ENCODE measurements around the gene GINS1.

Gene GINS1

GRCh38 chr20:25484224-25484846, 76.9 kb downstream of the GINS1 start:
- no peak for DNase-seq (ENCODE audit: low spot score)
- Histone ChIP-seq H3K27ac (no peak overlapping the region), H3K4me3 (no peak overlapping the region)
- TF ChIP-seq CTCF (IDR thresholded peaks at IDR 0.05): no peak

GRCh38 chr20:25484911-25485511, 77.5 kb downstream of the GINS1 start:
- no peak for TF ChIP-seq CTCF (IDR thresholded peaks at IDR 0.05)
- Histone ChIP-seq H3K27ac (no peak overlapping the region), H3K4me3 (no peak overlapping the region)
- DNase-seq (ENCODE audit: low spot score): no peak

GRCh38 chr20:25485872-25486271, 78.4 kb downstream of the GINS1 start:
- DNase-seq (ENCODE audit: low spot score): no peak
- Histone ChIP-seq H3K27ac (no peak overlapping the region), H3K4me3 (no peak overlapping the region)
- TF ChIP-seq CTCF (IDR thresholded peaks at IDR 0.05): no peak

- no peak for DNase-seq (ENCODE audit: low spot score)
- no peak for TF ChIP-seq CTCF (IDR thresholded peaks at IDR 0.05)
- Histone ChIP-seq H3K27ac (no peak overlapping the region), H3K4me3 (no peak overlapping the region)
These were observed 78.9 kb downstream of the GINS1 start for GRCh38 chr20:25486377-25486776.

- Histone ChIP-seq H3K27ac (no peak overlapping the region), H3K4me3 (no peak overlapping the region)
- DNase-seq (ENCODE audit: low spot score): no peak
- TF ChIP-seq CTCF (IDR thresholded peaks at IDR 0.05): no peak
These were observed 79.8 kb downstream of the GINS1 start for GRCh38 chr20:25487306-25487705.

GRCh38 chr20:25487975-25488374, 80.5 kb downstream of the GINS1 start:
- no peak overlapping the region for H3K27ac ChIP-seq
- DNase-seq (ENCODE audit: low spot score): no peak
- H3K4me3 ChIP-seq: no peak overlapping the region
- no peak for TF ChIP-seq CTCF (IDR thresholded peaks at IDR 0.05)

GRCh38 chr20:25489221-25489871, 81.9 kb downstream of the GINS1 start:
- no peak for TF ChIP-seq CTCF (IDR thresholded peaks at IDR 0.05)
- no peak for DNase-seq (ENCODE audit: low spot score)
- Histone ChIP-seq H3K4me3 (no peak overlapping the region), H3K27ac (no peak overlapping the region)
